ENCODE measurements around the gene POLE.
A peak's percentile ranks its signal among the peaks of the same experiment; 100 is the strongest.
"Not testable (repeated sequence)": the region's sequence is repeated elsewhere in the genome, so short reads cannot be mapped to it uniquely, and the experiment has no call there.

Gene POLE

DNA sequence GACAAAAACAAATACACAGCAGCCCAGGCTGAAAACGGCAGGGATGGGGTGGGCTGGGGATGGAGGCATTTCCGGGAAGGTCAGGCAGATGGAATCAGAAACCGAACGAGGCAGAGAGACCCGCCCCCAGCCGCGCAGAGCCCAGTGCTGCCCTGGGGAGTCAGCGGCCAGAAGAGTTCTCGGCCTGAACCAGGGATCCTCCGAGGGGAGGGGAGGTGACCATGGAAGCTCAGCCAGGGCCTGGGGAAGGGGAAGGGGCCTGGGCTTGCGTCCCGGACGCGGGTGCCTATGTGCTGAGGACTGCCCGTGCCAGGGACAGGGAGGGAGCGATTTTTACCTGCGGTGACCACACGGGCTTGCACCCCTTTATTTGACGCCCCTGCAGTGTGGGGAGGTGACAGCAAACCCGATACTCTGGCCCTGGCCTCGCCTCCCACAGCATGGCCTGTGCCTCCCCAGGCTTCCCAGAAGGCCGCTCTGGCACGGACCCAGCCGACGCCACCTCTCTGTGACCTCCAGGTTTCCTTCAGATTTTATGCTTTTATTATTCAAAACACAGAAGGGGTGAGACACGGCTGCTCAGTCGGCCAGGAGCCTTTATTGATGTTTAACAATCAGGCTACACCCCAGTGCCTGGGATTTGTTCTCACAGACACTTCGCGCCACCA, 84.4 kb downstream of the POLE start:
- TF ChIP-seq EZH2phosphoT487 (IDR thresholded peaks at IDR 0.05; ENCODE audit: low read depth) (no peak), CTCF (IDR thresholded peaks at IDR 0.05; ENCODE audit: low read depth, low read length) (no peak)
- Histone ChIP-seq H3K9me3 (ENCODE audit: insufficient read depth, low read length) (no peaks in the 10 kb centered on the region), H3K4me3 (ENCODE audit: low read length) (no peak overlapping the region), H3K27ac (ENCODE audit: low read length) (no peak overlapping the region), H3K79me2 (ENCODE audit: low read length) (no peaks in the 10 kb centered on the region), H2AFZ (ENCODE audit: low read depth, low read length) (no peak overlapping the region), H3K4me2 (ENCODE audit: low read length) (no peak overlapping the region), H3K9ac (ENCODE audit: low read length) (no peak overlapping the region), H3K4me1 (ENCODE audit: low read length) (no peaks in the 10 kb centered on the region; the same call in 1 of the 2 replicates), H4K20me1 (ENCODE audit: insufficient read depth, low read length) (no peaks in the 10 kb centered on the region), H3K27me3 (ENCODE audit: low read depth, low read length) (no peaks in the 10 kb centered on the region), H3K36me3 (replicated peaks; ENCODE audit: low read depth, low read length) (no peaks in the 10 kb centered on the region)

DNA sequence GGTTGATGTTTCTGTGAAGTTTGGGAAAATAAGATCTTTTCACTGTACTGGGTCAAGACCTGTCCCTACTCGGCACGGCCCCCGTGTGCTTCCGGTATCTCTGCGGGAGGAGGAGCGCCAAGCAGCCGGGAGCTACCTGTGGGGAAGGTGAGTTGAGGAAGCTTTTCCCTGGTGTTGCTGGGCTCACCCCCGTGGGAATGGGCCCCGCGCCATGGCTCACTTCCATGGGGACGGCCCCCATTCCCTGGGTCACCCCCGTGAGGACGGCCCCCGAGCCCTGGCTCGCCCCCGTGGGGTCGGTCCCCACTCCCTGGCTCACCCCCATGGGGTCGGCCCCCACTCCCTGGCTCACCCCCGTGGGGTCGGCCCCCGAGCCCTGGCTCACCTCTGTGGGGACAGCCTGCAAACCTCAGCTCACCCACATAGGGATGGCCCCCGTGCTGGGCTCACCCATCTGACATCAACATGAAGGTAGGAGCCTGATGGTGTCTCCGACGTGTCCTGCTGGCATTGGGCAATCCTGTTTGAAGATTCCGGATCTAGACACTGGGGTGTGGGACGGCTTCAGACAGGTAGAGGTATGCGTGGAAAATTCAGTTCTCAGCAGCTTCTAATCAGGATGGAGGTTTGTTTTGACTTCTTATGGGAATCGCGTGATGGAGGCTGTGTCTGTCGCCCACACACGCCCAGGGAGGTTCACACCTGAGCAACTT, 85.8 kb downstream of the POLE start:
- Histone ChIP-seq H3K4me2 (ENCODE audit: low read length) (no peak overlapping the region), H3K9me3 (ENCODE audit: insufficient read depth, low read length) (no peaks in the 10 kb centered on the region), H3K27ac (ENCODE audit: low read length) (no peak overlapping the region), H3K79me2 (ENCODE audit: low read length) (no peaks in the 10 kb centered on the region), H3K27me3 (ENCODE audit: low read depth, low read length) (peaks cover 6% of the 10 kb centered on the region; the same call in 1 of the 2 replicates), H3K9ac (ENCODE audit: low read length) (no peak overlapping the region), H3K4me3 (ENCODE audit: low read length) (no peak overlapping the region), H3K36me3 (replicated peaks; ENCODE audit: low read depth, low read length) (no peaks in the 10 kb centered on the region), H4K20me1 (ENCODE audit: insufficient read depth, low read length) (no peaks in the 10 kb centered on the region), H3K4me1 (ENCODE audit: low read length) (peaks cover 10% of the 10 kb centered on the region), H2AFZ (ENCODE audit: low read depth, low read length) (no peak overlapping the region)
- no peak for TF ChIP-seq EZH2phosphoT487 (IDR thresholded peaks at IDR 0.05; ENCODE audit: low read depth)
- no peak for TF ChIP-seq CTCF (IDR thresholded peaks at IDR 0.05; ENCODE audit: low read depth, low read length)

- TF ChIP-seq EZH2phosphoT487 (IDR thresholded peaks at IDR 0.05; ENCODE audit: low read depth) (no peak), CTCF (IDR thresholded peaks at IDR 0.05; ENCODE audit: low read depth, low read length) (peak; percentile 61)
- H2AFZ ChIP-seq (ENCODE audit: low read depth, low read length): no peak overlapping the region
- no peaks in the 10 kb centered on the region for H3K36me3 ChIP-seq (replicated peaks; ENCODE audit: low read depth, low read length)
- no peaks in the 10 kb centered on the region for H3K9me3 ChIP-seq (ENCODE audit: insufficient read depth, low read length)
- peak overlapping the region; percentile 42 for H3K4me2 ChIP-seq (ENCODE audit: low read length)
- H3K27me3 ChIP-seq (ENCODE audit: low read depth, low read length): peaks cover 6% of the 10 kb centered on the region; the same call in 1 of the 2 replicates
- H3K4me3 ChIP-seq (ENCODE audit: low read length): peak overlapping the region; percentile 49
- peak overlapping the region; percentile 7; the same call in 1 of the 2 replicates for H3K9ac ChIP-seq (ENCODE audit: low read length)
- H3K4me1 ChIP-seq (ENCODE audit: low read length): peaks cover 20% of the 10 kb centered on the region
- no peak overlapping the region for H3K27ac ChIP-seq (ENCODE audit: low read length)
- no peaks in the 10 kb centered on the region for H4K20me1 ChIP-seq (ENCODE audit: insufficient read depth, low read length)
- H3K79me2 ChIP-seq (ENCODE audit: low read length): no peaks in the 10 kb centered on the region
Measured at GRCh38 chr12:132600048-132601032, 86.8 kb downstream of the POLE start.

DNA sequence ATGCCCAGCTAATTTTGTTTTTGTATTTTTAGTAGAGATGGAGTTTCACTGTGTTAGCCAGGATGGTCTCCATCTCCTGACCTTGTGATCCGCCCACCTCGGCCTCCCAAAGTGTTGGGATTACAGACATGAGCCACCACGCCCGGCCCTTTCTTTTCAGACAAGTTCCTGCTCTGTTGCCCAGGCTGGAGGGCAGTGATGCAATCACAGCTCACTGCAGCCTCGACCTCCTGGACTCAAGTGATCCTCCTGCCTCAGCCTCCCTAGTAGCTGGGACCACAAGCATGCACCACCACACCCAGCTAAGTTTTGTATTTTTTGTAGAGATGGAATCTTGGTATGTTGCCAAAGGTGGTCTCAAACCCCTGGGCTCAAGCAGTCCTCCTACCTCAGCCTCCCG, 87.6 kb downstream of the POLE start:
- not testable (repeated sequence) for H3K4me2 ChIP-seq (ENCODE audit: low read length); H3K9me3 ChIP-seq (ENCODE audit: insufficient read depth, low read length); H3K27ac ChIP-seq (ENCODE audit: low read length); H3K9ac ChIP-seq (ENCODE audit: low read length); H2AFZ ChIP-seq (ENCODE audit: low read depth, low read length); H4K20me1 ChIP-seq (ENCODE audit: insufficient read depth, low read length); H3K27me3 ChIP-seq (ENCODE audit: low read depth, low read length); H3K79me2 ChIP-seq (ENCODE audit: low read length); H3K36me3 ChIP-seq (replicated peaks; ENCODE audit: low read depth, low read length); H3K4me3 ChIP-seq (ENCODE audit: low read length)
- H3K4me1 ChIP-seq (ENCODE audit: low read length): peaks cover 25% of the 10 kb centered on the region
